Measurements from ENCODE around the gene FUT9.
"Not testable (repeated sequence)": the region's sequence is repeated elsewhere in the genome, so short reads cannot be mapped to it uniquely, and the experiment has no call there.

The FUT9 gene

GRCh38 chr6:96194675-96195074, 178.9 kb downstream of the FUT9 start:
- DNase-seq = no peak

- no peak for DNase-seq
Measured at GRCh38 chr6:96195272-96195671, 179.5 kb downstream of the FUT9 start.

GRCh38 chr6:96196633-96197032, 180.9 kb downstream of the FUT9 start:
- no peak for DNase-seq

- no peak for DNase-seq
Measured at GRCh38 chr6:96197241-96197640, 181.5 kb downstream of the FUT9 start.

- DNase-seq = no peak
Measured at GRCh38 chr6:96202571-96202970, 186.8 kb downstream of the FUT9 start.

- no peak for DNase-seq
Measured at GRCh38 chr6:96211341-96211740, 195.6 kb downstream of the FUT9 start.

GRCh38 chr6:96212066-96212465, 196.3 kb downstream of the FUT9 start:
- DNase-seq = no peak

GRCh38 chr6:96213784-96214183, 198.0 kb downstream of the FUT9 start:
- DNase-seq = no peak

- no peak for DNase-seq
Measured at GRCh38 chr6:96223695-96224094, 207.9 kb downstream of the FUT9 start.

GRCh38 chr6:96227135-96227534, 211.4 kb downstream of the FUT9 start:
- no peak for DNase-seq

GRCh38 chr6:96234444-96234843, 218.7 kb downstream of the FUT9 start:
- no peak for DNase-seq

- DNase-seq = no peak
Measured at GRCh38 chr6:96235927-96236326, 220.2 kb downstream of the FUT9 start.

GRCh38 chr6:96236471-96236870, 220.7 kb downstream of the FUT9 start:
- no peak for DNase-seq

GRCh38 chr6:96237638-96238347, 222.0 kb downstream of the FUT9 start:
- DNase-seq = no peak

GRCh38 chr6:96246563-96246962, 230.8 kb downstream of the FUT9 start:
- no peak for DNase-seq

GRCh38 chr6:96249755-96250154, 234.0 kb downstream of the FUT9 start:
- DNase-seq = no peak

GRCh38 chr6:96257751-96258150, 242.0 kb downstream of the FUT9 start:
- DNase-seq = no peak

GRCh38 chr6:96260787-96261430, 245.1 kb downstream of the FUT9 start:
- not testable (repeated sequence) for DNase-seq

Measured in NCI-H1694 (cell line).